Measurements from ENCODE around the gene ATXN2L.

Gene ATXN2L

GRCh38 chr16:28835864-28836760, 13.3 kb downstream of the ATXN2L start:
- DNase-seq = no peak
- ATAC-seq = no peak

GRCh38 chr16:28836761-28837064, 13.9 kb downstream of the ATXN2L start:
- ATAC-seq = no peak

GRCh38 chr16:28837672-28838557, 15.1 kb downstream of the ATXN2L start:
- peak; percentile 17 for ATAC-seq
- DNase-seq = no peak

More at GRCh38 chr16:28836761-28837064, 13.9 kb downstream of the ATXN2L start:
- no peak for DNase-seq

- ATAC-seq = no peak
Observed at GRCh38 chr16:28838558-28838918, 15.7 kb downstream of the ATXN2L start.

GRCh38 chr16:28839004-28839639, 16.3 kb downstream of the ATXN2L start:
- DNase-seq (no peak), ATAC-seq (no peak)

More at GRCh38 chr16:28838558-28838918, 15.7 kb downstream of the ATXN2L start:
- DNase-seq = no peak

- DNase-seq (no peak), ATAC-seq (no peak)
Observed at GRCh38 chr16:28839899-28840298, 17.1 kb downstream of the ATXN2L start.

- no peak for ATAC-seq
Observed at GRCh38 chr16:28842696-28843095, 19.9 kb downstream of the ATXN2L start.

GRCh38 chr16:28843766-28844165, 21.0 kb downstream of the ATXN2L start:
- DNase-seq = no peak
- ATAC-seq = no peak

More at GRCh38 chr16:28842696-28843095, 19.9 kb downstream of the ATXN2L start:
- no peak for DNase-seq

- DNase-seq (no peak), ATAC-seq (no peak)
Observed at GRCh38 chr16:28844226-28844885, 21.6 kb downstream of the ATXN2L start.

GRCh38 chr16:28845293-28845692, 22.5 kb downstream of the ATXN2L start:
- DNase-seq = peak; percentile 37
- ATAC-seq = no peak

- DNase-seq = no peak
- no peak for ATAC-seq
Observed at GRCh38 chr16:28845761-28846079, 22.9 kb downstream of the ATXN2L start.

GRCh38 chr16:28846080-28846932, 23.5 kb downstream of the ATXN2L start, which contains the start of gene TUFM:
Gene TUFM, minus strand, starts transcription at chr16:28846348. Its CDS starts 79 bp downstream, at chr16:28846269.
- peak; percentile 95 for ATAC-seq
- DNase-seq = peak; percentile 99

- no peak for ATAC-seq
- peak; percentile 39 for DNase-seq
Observed at GRCh38 chr16:28846933-28847273, 24.1 kb downstream of the ATXN2L start.

- no peak for DNase-seq
- no peak for ATAC-seq
Observed at GRCh38 chr16:28858421-28858820, 35.6 kb downstream of the ATXN2L start.

GRCh38 chr16:28859326-28859725, 36.5 kb downstream of the ATXN2L start:
- ATAC-seq (no peak), DNase-seq (no peak)

GRCh38 chr16:28863929-28864793, 41.4 kb downstream of the ATXN2L start:
- ATAC-seq (peak; percentile 1), DNase-seq (no peak)

- DNase-seq (no peak), ATAC-seq (no peak)
Observed at GRCh38 chr16:28865001-28865688, 42.3 kb downstream of the ATXN2L start.

- no peak for DNase-seq
- ATAC-seq = no peak
Observed at GRCh38 chr16:28865722-28866453, 43.1 kb downstream of the ATXN2L start.

- ATAC-seq = no peak
- no peak for DNase-seq
Observed at GRCh38 chr16:28866454-28866804, 43.6 kb downstream of the ATXN2L start.

Measured in stimulated activated naive CD8-positive, alpha-beta T cell treated with anti-CD3 and anti-CD28 coated beads, Interleukin-15, Interleukin-2, amounts not matched to agents 100 U/mL and 50 U/mL, for 24 hours (primary cell).